Measurements from ENCODE around the gene SLC26A3. TPM values are rescaled to one million over a fixed set of nuclear protein-coding genes. Genes with fewer than 3 reads are reported as not detected.

Gene SLC26A3
- total and polyA plus RNA-seq, 2 experiments from 2014 or later, result not detected

DNA sequence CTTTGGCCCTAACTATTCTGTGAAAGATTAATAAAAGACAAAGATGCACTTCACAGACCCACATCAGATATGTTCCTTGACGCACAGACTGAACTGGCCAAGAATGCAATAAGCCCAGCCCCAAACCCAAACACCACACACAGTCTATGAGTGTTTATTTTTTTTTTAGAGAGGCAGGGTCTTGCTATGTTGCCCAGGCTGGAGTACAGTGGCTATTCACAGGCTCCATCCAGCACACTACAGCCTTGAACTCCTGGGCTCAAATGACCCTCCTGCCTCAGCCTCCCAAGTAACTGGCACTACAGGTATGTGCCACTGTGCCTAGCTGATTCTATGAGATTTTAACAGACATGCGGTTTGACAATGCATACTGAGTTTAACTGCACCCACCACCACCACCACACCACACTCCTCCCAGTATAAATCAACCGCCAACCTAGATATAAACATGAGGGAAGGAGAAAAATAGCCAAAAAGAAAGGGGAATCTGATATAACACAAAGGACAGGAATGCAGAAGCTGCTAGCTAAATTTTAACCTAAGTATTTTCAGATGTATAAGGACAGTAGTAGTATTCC, 35.1 kb upstream of the SLC26A3 start:
- no peaks in the 10 kb centered on the region for H3F3A ChIP-seq (replicated peaks; ENCODE audit: low read depth)
- H3K36me3 Mint-ChIP-seq (ENCODE audit: low read depth), result no peaks in the 10 kb centered on the region
- H3K27me3 ChIP-seq (ENCODE audit: insufficient read depth), result no peaks in the 10 kb centered on the region
- H4K20me1 ChIP-seq (replicated peaks; ENCODE audit: insufficient read depth), result no peaks in the 10 kb centered on the region
- H3K4me1 ChIP-seq (ENCODE audit: insufficient read depth), result no peaks in the 10 kb centered on the region
- peaks cover 3% of the 10 kb centered on the region; the same call in 1 of the 3 replicates for H3K9me3 Mint-ChIP-seq
- H3K36me3 ChIP-seq (ENCODE audit: insufficient read depth), result no peaks in the 10 kb centered on the region
- H3K4me3 Mint-ChIP-seq, result no peak overlapping the region
- H3K9me2 ChIP-seq (ENCODE audit: insufficient read depth), result no peaks in the 10 kb centered on the region
- no peak overlapping the region for H3K27ac Mint-ChIP-seq
- DNase-seq (ENCODE audit: low spot score) (no peak), ATAC-seq (no peak)
- TF ChIP-seq REST (IDR thresholded peaks at IDR 0.05; ENCODE audit: unreplicated experiment) (no peak), STAT1 (IDR thresholded peaks at IDR 0.05; ENCODE audit: unreplicated experiment) (no peak), EZH2phosphoT487 (IDR thresholded peaks at IDR 0.05; ENCODE audit: unreplicated experiment) (no peak), CREB1 (CRISPR knock-in tag; IDR thresholded peaks at IDR 0.05; ENCODE audit: low read depth) (no peak), NANOG (IDR thresholded peaks at IDR 0.05; ENCODE audit: borderline replicate concordance) (no peak)
- TF ChIP-seq, protein P1, sequence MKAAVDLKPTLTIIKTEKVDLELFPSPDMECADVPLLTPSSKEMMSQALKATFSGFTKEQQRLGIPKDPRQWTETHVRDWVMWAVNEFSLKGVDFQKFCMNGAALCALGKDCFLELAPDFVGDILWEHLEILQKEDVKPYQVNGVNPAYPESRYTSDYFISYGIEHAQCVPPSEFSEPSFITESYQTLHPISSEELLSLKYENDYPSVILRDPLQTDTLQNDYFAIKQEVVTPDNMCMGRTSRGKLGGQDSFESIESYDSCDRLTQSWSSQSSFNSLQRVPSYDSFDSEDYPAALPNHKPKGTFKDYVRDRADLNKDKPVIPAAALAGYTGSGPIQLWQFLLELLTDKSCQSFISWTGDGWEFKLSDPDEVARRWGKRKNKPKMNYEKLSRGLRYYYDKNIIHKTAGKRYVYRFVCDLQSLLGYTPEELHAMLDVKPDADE (IDR thresholded peaks at IDR 0.05), result no peak
- TF ChIP-seq, protein P2, sequence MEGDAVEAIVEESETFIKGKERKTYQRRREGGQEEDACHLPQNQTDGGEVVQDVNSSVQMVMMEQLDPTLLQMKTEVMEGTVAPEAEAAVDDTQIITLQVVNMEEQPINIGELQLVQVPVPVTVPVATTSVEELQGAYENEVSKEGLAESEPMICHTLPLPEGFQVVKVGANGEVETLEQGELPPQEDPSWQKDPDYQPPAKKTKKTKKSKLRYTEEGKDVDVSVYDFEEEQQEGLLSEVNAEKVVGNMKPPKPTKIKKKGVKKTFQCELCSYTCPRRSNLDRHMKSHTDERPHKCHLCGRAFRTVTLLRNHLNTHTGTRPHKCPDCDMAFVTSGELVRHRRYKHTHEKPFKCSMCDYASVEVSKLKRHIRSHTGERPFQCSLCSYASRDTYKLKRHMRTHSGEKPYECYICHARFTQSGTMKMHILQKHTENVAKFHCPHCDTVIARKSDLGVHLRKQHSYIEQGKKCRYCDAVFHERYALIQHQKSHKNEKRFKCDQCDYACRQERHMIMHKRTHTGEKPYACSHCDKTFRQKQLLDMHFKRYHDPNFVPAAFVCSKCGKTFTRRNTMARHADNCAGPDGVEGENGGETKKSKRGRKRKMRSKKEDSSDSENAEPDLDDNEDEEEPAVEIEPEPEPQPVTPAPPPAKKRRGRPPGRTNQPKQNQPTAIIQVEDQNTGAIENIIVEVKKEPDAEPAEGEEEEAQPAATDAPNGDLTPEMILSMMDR (conservative IDR thresholded peaks at IDR 0.05; ENCODE audit: low read depth in 2 of 2), result no peak
- H2AFZ ChIP-seq, result no peak overlapping the region
- H3K4me1 Mint-ChIP-seq, result no peaks in the 10 kb centered on the region
- no peaks in the 10 kb centered on the region for H3K79me2 ChIP-seq (replicated peaks; ENCODE audit: insufficient read depth)
- no peaks in the 10 kb centered on the region for H3K27me3 Mint-ChIP-seq (ENCODE audit: insufficient read depth, low read depth, poor library complexity)
- no peak overlapping the region for H3K4me3 ChIP-seq
- no peak overlapping the region for H3K27ac ChIP-seq (ENCODE audit: low read depth)
- no peak overlapping the region for H3K4me2 ChIP-seq

- H3K4me1 Mint-ChIP-seq, result no peaks in the 10 kb centered on the region
- no peak for DNase-seq (ENCODE audit: low spot score)
- H3K27ac ChIP-seq (ENCODE audit: low read depth), result no peak overlapping the region
- H3F3A ChIP-seq (replicated peaks; ENCODE audit: low read depth), result no peaks in the 10 kb centered on the region
- H3K4me3 ChIP-seq, result no peak overlapping the region
- ATAC-seq, result no peak
- no peak overlapping the region for H3K4me2 ChIP-seq
- no peaks in the 10 kb centered on the region for H3K9me2 ChIP-seq (ENCODE audit: insufficient read depth)
- no peaks in the 10 kb centered on the region for H4K20me1 ChIP-seq (replicated peaks; ENCODE audit: insufficient read depth)
- no peak overlapping the region for H3K27ac Mint-ChIP-seq
- H3K79me2 ChIP-seq (replicated peaks; ENCODE audit: insufficient read depth), result no peaks in the 10 kb centered on the region
- H2AFZ ChIP-seq, result no peak overlapping the region
- H3K9me3 Mint-ChIP-seq, result peaks cover 3% of the 10 kb centered on the region; the same call in 1 of the 3 replicates
- no peaks in the 10 kb centered on the region for H3K27me3 Mint-ChIP-seq (ENCODE audit: insufficient read depth, low read depth, poor library complexity)
- H3K36me3 Mint-ChIP-seq (ENCODE audit: low read depth), result no peaks in the 10 kb centered on the region
- no peaks in the 10 kb centered on the region for H3K4me1 ChIP-seq (ENCODE audit: insufficient read depth)
- no peaks in the 10 kb centered on the region for H3K27me3 ChIP-seq (ENCODE audit: insufficient read depth)
- H3K4me3 Mint-ChIP-seq, result no peak overlapping the region
- no peaks in the 10 kb centered on the region for H3K36me3 ChIP-seq (ENCODE audit: insufficient read depth)
- TF ChIP-seq EZH2 (IDR thresholded peaks at IDR 0.05; ENCODE audit: low read depth, unreplicated experiment) (no peak), STAT1 (IDR thresholded peaks at IDR 0.05; ENCODE audit: unreplicated experiment) (no peak), REST (IDR thresholded peaks at IDR 0.05; ENCODE audit: unreplicated experiment) (no peak), ZNF331 (CRISPR knock-in tag; IDR thresholded peaks at IDR 0.05; ENCODE audit: low read depth) (no peak), JUNB (IDR thresholded peaks at IDR 0.05; ENCODE audit: unreplicated experiment) (no peak), CREB1 (CRISPR knock-in tag; IDR thresholded peaks at IDR 0.05; ENCODE audit: low read depth) (no peak)
- TF ChIP-seq, protein P2 (conservative IDR thresholded peaks at IDR 0.05; ENCODE audit: low read depth in 2 of 2), result no peak
Measured at GRCh38 chr7:107837145-107837512, 34.1 kb upstream of the SLC26A3 start.
